Activated naive CD4-positive, alpha-beta T cell treated with Interleukin-2 at 50 U/mL for 16 hours (primary cell): Measurements from ENCODE around the gene DNHD1.

Experiments
- DNase-seq: peaks from one replicate; pipeline ENCODE4 v3.0.0-alpha.2; 2020

DNHD1 gene

GRCh38 chr11:6497069-6497839, at the start of gene DNHD1:
DNHD1 (plus strand) TSS chr11:6497280; CDS start chr11:6498216, 936 bp downstream.
- DNase-seq = no peak

GRCh38 chr11:6448574-6448973, 48.5 kb upstream of the DNHD1 start:
- no peak for DNase-seq

- DNase-seq = no peak
Observed at GRCh38 chr11:6452219-6452618, 44.9 kb upstream of the DNHD1 start.

- no peak for DNase-seq
Observed at GRCh38 chr11:6453152-6453551, 43.9 kb upstream of the DNHD1 start.

- no peak for DNase-seq
Observed at GRCh38 chr11:6455070-6455469, 42.0 kb upstream of the DNHD1 start.

GRCh38 chr11:6456361-6457073, 40.6 kb upstream of the DNHD1 start:
- DNase-seq = no peak

GRCh38 chr11:6457581-6458320, 39.3 kb upstream of the DNHD1 start:
- DNase-seq = no peak

- DNase-seq = no peak
Observed at GRCh38 chr11:6458352-6459098, 38.6 kb upstream of the DNHD1 start.

GRCh38 chr11:6459099-6459450, 38.0 kb upstream of the DNHD1 start:
- DNase-seq = no peak

GRCh38 chr11:6468712-6469495, 28.2 kb upstream of the DNHD1 start:
- no peak for DNase-seq

- no peak for DNase-seq
Observed at GRCh38 chr11:6469599-6469998, 27.5 kb upstream of the DNHD1 start.

GRCh38 chr11:6472934-6473333, 24.1 kb upstream of the DNHD1 start:
- DNase-seq = no peak

- DNase-seq = peak; percentile 70
Observed at GRCh38 chr11:6473451-6474412, 23.3 kb upstream of the DNHD1 start, which contains the start of gene TRIM3. TRIM3 (minus strand) TSS chr11:6473941; CDS start chr11:6465695, 8,246 bp downstream.

GRCh38 chr11:6474413-6474792, 22.7 kb upstream of the DNHD1 start:
- no peak for DNase-seq

- DNase-seq = no peak
Observed at GRCh38 chr11:6474806-6475500, 22.1 kb upstream of the DNHD1 start.

- no peak for DNase-seq
Observed at GRCh38 chr11:6475936-6476335, 21.1 kb upstream of the DNHD1 start.

GRCh38 chr11:6476571-6476970, 20.5 kb upstream of the DNHD1 start:
- DNase-seq = no peak

- DNase-seq = no peak
Observed at GRCh38 chr11:6480299-6480914, 16.7 kb upstream of the DNHD1 start.

- DNase-seq = peak; percentile 98
Observed at GRCh38 chr11:6481012-6481923, 15.8 kb upstream of the DNHD1 start, which contains the start of the genes ARFIP2 and TIMM10B. ARFIP2 (minus strand) TSS chr11:6481331; CDS start chr11:6480421, 910 bp downstream. TIMM10B (plus strand) TSS chr11:6481501; CDS start chr11:6481517, 16 bp downstream.
